Activated CD4-positive, alpha-beta memory T cell treated with anti-CD3 and anti-CD28 coated beads for 36 hours (primary cell): ENCODE data around the gene RASSF8. TPM values are rescaled to one million over a fixed set of nuclear protein-coding genes. Genes with fewer than 3 reads are reported as not detected.

Source experiments
- CTCF ChIA-PET: fragments of 350-600 bp; sonication (Branson Sonifier 250); formaldehyde crosslinking; loops from one replicate; lab custom pipeline; 2021; ENCODE audit warnings: antibody characterized with exemption, inconsistent platforms; lab: Charles Lee
- POLR2A ChIA-PET: fragments of 350-600 bp; sonication (Branson Sonifier 250); formaldehyde crosslinking; loops from one replicate; lab custom pipeline; 2021; ENCODE audit warnings: antibody characterized with exemption; lab: Charles Lee
- DNase-seq: peaks from one replicate; pipeline ENCODE4 v3.0.0-alpha.2; 2020
- H3K27ac Mint-ChIP-seq: one replicate; pipeline ENCODE4 v1.8.0; 2021; ENCODE audit warnings: mixed read lengths
- H3K27me3 Mint-ChIP-seq: one replicate; pipeline ENCODE4 v1.8.0; 2021; ENCODE audit warnings: mixed read lengths
- H3K36me3 Mint-ChIP-seq: one replicate; pipeline ENCODE4 v1.8.0; 2021; ENCODE audit warnings: mixed read lengths
- H3K4me1 Mint-ChIP-seq: one replicate; pipeline ENCODE4 v1.8.0; 2021; ENCODE audit warnings: low read depth, mixed read lengths
- H3K4me3 Mint-ChIP-seq: one replicate; pipeline ENCODE4 v1.8.0; 2021; ENCODE audit warnings: mild to moderate bottlenecking, mixed read lengths
- H3K9me3 Mint-ChIP-seq: one replicate; pipeline ENCODE4 v1.8.0; 2021; ENCODE audit warnings: mixed read lengths
- intact Hi-C: fragments of 100-400 bp; cut with micrococcal nuclease; formaldehyde crosslinking; loops from one replicate; pipeline ENCODE4 v1.15.1; 2023
- total RNA-seq, 2 experiments: library from RNA; stranded (reverse); gene quantifications; one replicate each; pipeline ENCODE4 v1.2.3, GENCODE V29; 2021

Gene RASSF8
- total RNA-seq, 2 experiments from 2014 or later, result 0.26 to 0.29 TPM

- Mint-ChIP-seq H3K9me3 (no peaks in the 10 kb centered on the region), H3K4me3 (no peak overlapping the region), H3K36me3 (no peaks in the 10 kb centered on the region), H3K27ac (no peak overlapping the region), H3K27me3 (peaks cover 3% of the 10 kb centered on the region), H3K4me1 (no peaks in the 10 kb centered on the region)
- no peak for DNase-seq
- POLR2A ChIA-PET, result no interaction called here
- CTCF ChIA-PET, result no interaction called here
- intact Hi-C loops, result no loop called here
Observed at GRCh38 chr12:25997201-25997963, 38.9 kb downstream of the RASSF8 start.

GRCh38 chr12:26000898-26001297, 42.4 kb downstream of the RASSF8 start:
- H3K27ac Mint-ChIP-seq, result no peak overlapping the region
- ChIA-PET CTCF (no interaction called here), POLR2A (no interaction called here)
- H3K4me3 Mint-ChIP-seq, result no peak overlapping the region
- intact Hi-C loops, result no loop called here
- no peaks in the 10 kb centered on the region for H3K27me3 Mint-ChIP-seq
- no peaks in the 10 kb centered on the region for H3K36me3 Mint-ChIP-seq
- H3K9me3 Mint-ChIP-seq, result peaks cover 5% of the 10 kb centered on the region
- no peak for DNase-seq
- no peaks in the 10 kb centered on the region for H3K4me1 Mint-ChIP-seq

GRCh38 chr12:26001530-26001929, 43.0 kb downstream of the RASSF8 start:
- Mint-ChIP-seq H3K36me3 (no peaks in the 10 kb centered on the region), H3K9me3 (peaks cover 5% of the 10 kb centered on the region), H3K4me3 (no peak overlapping the region), H3K27me3 (no peaks in the 10 kb centered on the region), H3K4me1 (no peaks in the 10 kb centered on the region), H3K27ac (no peak overlapping the region)
- intact Hi-C loops, result no loop called here
- ChIA-PET POLR2A (no interaction called here), CTCF (no interaction called here)
- DNase-seq, result no peak

GRCh38 chr12:26003065-26003464, 44.6 kb downstream of the RASSF8 start:
- H3K4me1 Mint-ChIP-seq, result no peaks in the 10 kb centered on the region
- H3K27me3 Mint-ChIP-seq, result no peaks in the 10 kb centered on the region
- POLR2A ChIA-PET, result no interaction called here
- H3K9me3 Mint-ChIP-seq, result peaks cover 5% of the 10 kb centered on the region
- no peaks in the 10 kb centered on the region for H3K36me3 Mint-ChIP-seq
- intact Hi-C loops, result no loop called here
- H3K27ac Mint-ChIP-seq, result no peak overlapping the region
- H3K4me3 Mint-ChIP-seq, result no peak overlapping the region
- no peak for DNase-seq
- CTCF ChIA-PET, result no interaction called here

GRCh38 chr12:26007566-26007965, 49.1 kb downstream of the RASSF8 start:
- H3K27ac Mint-ChIP-seq, result no peak overlapping the region
- ChIA-PET CTCF (no interaction called here), POLR2A (no interaction called here)
- no peak for DNase-seq
- no peak overlapping the region for H3K4me3 Mint-ChIP-seq
- peaks cover 4% of the 10 kb centered on the region for H3K27me3 Mint-ChIP-seq
- H3K36me3 Mint-ChIP-seq, result no peaks in the 10 kb centered on the region
- peaks cover 5% of the 10 kb centered on the region for H3K9me3 Mint-ChIP-seq
- intact Hi-C loops, result no loop called here
- H3K4me1 Mint-ChIP-seq, result no peaks in the 10 kb centered on the region

GRCh38 chr12:26009593-26009992, 51.1 kb downstream of the RASSF8 start:
- peaks cover 4% of the 10 kb centered on the region for H3K27me3 Mint-ChIP-seq
- no peak for DNase-seq
- no peaks in the 10 kb centered on the region for H3K9me3 Mint-ChIP-seq
- no peaks in the 10 kb centered on the region for H3K4me1 Mint-ChIP-seq
- no peak overlapping the region for H3K27ac Mint-ChIP-seq
- CTCF ChIA-PET, result no interaction called here
- no peak overlapping the region for H3K4me3 Mint-ChIP-seq
- POLR2A ChIA-PET, result no interaction called here
- intact Hi-C loops, result no loop called here
- H3K36me3 Mint-ChIP-seq, result no peaks in the 10 kb centered on the region

- no peak for DNase-seq
- Mint-ChIP-seq H3K36me3 (no peaks in the 10 kb centered on the region), H3K4me3 (no peak overlapping the region), H3K4me1 (no peaks in the 10 kb centered on the region), H3K27ac (no peak overlapping the region), H3K27me3 (peaks cover 4% of the 10 kb centered on the region), H3K9me3 (no peaks in the 10 kb centered on the region)
- intact Hi-C loops, result no loop called here
- CTCF ChIA-PET, result no interaction called here
- POLR2A ChIA-PET, result no interaction called here
Observed at GRCh38 chr12:26010293-26010821, 51.9 kb downstream of the RASSF8 start.

GRCh38 chr12:26011099-26011498, 52.6 kb downstream of the RASSF8 start:
- intact Hi-C loops, result no loop called here
- CTCF ChIA-PET, result no interaction called here
- Mint-ChIP-seq H3K36me3 (no peaks in the 10 kb centered on the region), H3K27me3 (peaks cover 5% of the 10 kb centered on the region), H3K9me3 (no peaks in the 10 kb centered on the region), H3K27ac (no peak overlapping the region), H3K4me1 (no peaks in the 10 kb centered on the region), H3K4me3 (no peak overlapping the region)
- no peak for DNase-seq
- POLR2A ChIA-PET, result no interaction called here

- Mint-ChIP-seq H3K4me1 (no peaks in the 10 kb centered on the region), H3K36me3 (no peaks in the 10 kb centered on the region), H3K27me3 (peaks cover 11% of the 10 kb centered on the region), H3K4me3 (no peak overlapping the region), H3K27ac (no peak overlapping the region), H3K9me3 (no peaks in the 10 kb centered on the region)
- POLR2A ChIA-PET, result no interaction called here
- DNase-seq, result no peak
- CTCF ChIA-PET, result interaction anchor here (1.2 kb wide), 1 partner anchor 42 kb away, joined by 3 read pairs; no protein-coding TSS in a partner anchor
- intact Hi-C loops, result no loop called here
Observed at GRCh38 chr12:26014085-26014484, 55.6 kb downstream of the RASSF8 start.

GRCh38 chr12:26016516-26016915, 58.0 kb downstream of the RASSF8 start:
- Mint-ChIP-seq H3K27me3 (peaks cover 10% of the 10 kb centered on the region), H3K4me1 (no peaks in the 10 kb centered on the region), H3K9me3 (no peaks in the 10 kb centered on the region), H3K36me3 (no peaks in the 10 kb centered on the region), H3K27ac (no peak overlapping the region), H3K4me3 (no peak overlapping the region)
- no peak for DNase-seq
- ChIA-PET POLR2A (no interaction called here), CTCF (interaction anchor here (0.6 kb wide), 1 partner anchor 565 kb away, joined by 3 read pairs; no protein-coding TSS in a partner anchor)
- intact Hi-C loops, result no loop called here

GRCh38 chr12:26017484-26018211, 59.2 kb downstream of the RASSF8 start:
- intact Hi-C loops, result no loop called here
- no peaks in the 10 kb centered on the region for H3K36me3 Mint-ChIP-seq
- H3K4me1 Mint-ChIP-seq, result no peaks in the 10 kb centered on the region
- no peak overlapping the region for H3K27ac Mint-ChIP-seq
- H3K27me3 Mint-ChIP-seq, result peaks cover 10% of the 10 kb centered on the region
- no peak for DNase-seq
- POLR2A ChIA-PET, result no interaction called here
- no peaks in the 10 kb centered on the region for H3K9me3 Mint-ChIP-seq
- H3K4me3 Mint-ChIP-seq, result no peak overlapping the region
- CTCF ChIA-PET, result interaction anchor here (0.6 to 1.2 kb wide), 2 partner anchors 592 to 618 kb away, joined by 3 read pairs; no protein-coding TSS in a partner anchor

GRCh38 chr12:26018926-26019325, 60.4 kb downstream of the RASSF8 start:
- ChIA-PET POLR2A (no interaction called here), CTCF (no interaction called here)
- Mint-ChIP-seq H3K4me1 (no peaks in the 10 kb centered on the region), H3K27me3 (peaks cover 10% of the 10 kb centered on the region), H3K27ac (no peak overlapping the region), H3K9me3 (no peaks in the 10 kb centered on the region), H3K36me3 (no peaks in the 10 kb centered on the region), H3K4me3 (no peak overlapping the region)
- intact Hi-C loops, result no loop called here
- DNase-seq, result no peak
